Upper lobe of left lung (tissue), 6 donors: Measurements from ENCODE around the gene DMBT1. TPM values are rescaled to one million over a fixed set of nuclear protein-coding genes. Genes with fewer than 3 reads are reported as not detected.
"Not testable (repeated sequence)": the region's sequence is repeated elsewhere in the genome, so short reads cannot be mapped to it uniquely, and the experiment has no call there.

ENCODE experiments used
- ATAC-seq, 2 donors: fragments of 200-7000 bp; cut with Tn5 transposase; one replicate each; pipeline ENCODE4 v1.9.1; 2022; ENCODE audit warnings: mild to moderate bottlenecking in 2 of 2, moderate library complexity in 2 of 2; ENCODE audit not compliant: low FRiP score in 2 of 2
- DNase-seq, 2 donors: peaks; one replicate each; pipeline ENCODE4 v3.0.0-alpha.2; 2019 to 2020
- H3K27ac ChIP-seq, 4 donors: fragments of 200-600 bp; sonication (generic); one replicate each; pipeline ENCODE4 v1.5.1; 2016 to 2019
- H3K27me3 ChIP-seq, 4 donors: fragments of 200-600 bp; sonication (generic); one replicate each; pipeline ENCODE4 v1.5.1; 2017 to 2019
- H3K36me3 ChIP-seq, 4 donors: fragments of 200-600 bp; sonication (generic); one replicate each; pipeline ENCODE4 v1.5.1; 2016 to 2019
- H3K4me1 ChIP-seq, 4 donors: fragments of 200-600 bp; sonication (generic); one replicate each; pipeline ENCODE4 v1.5.1; 2018 to 2019
- H3K4me3 ChIP-seq, 4 donors: fragments of 200-600 bp; sonication (generic); one replicate each; pipeline ENCODE4 v1.5.1; 2017 to 2019; ENCODE audit warnings: mild to moderate bottlenecking in 2 of 4, moderate library complexity in 1 of 4
- H3K9me3 ChIP-seq, 4 donors: fragments of 200-600 bp; sonication (generic); one replicate each; pipeline ENCODE4 v1.5.1; 2018 to 2019
- CTCF ChIP-seq, 6 experiments: fragments of 450-650 bp in 4 of 6; fragments of 200-600 bp in 2 of 6; sonication (generic) in 2 of 6; IDR thresholded peaks; one replicate each; pipeline ENCODE4 v1.5.1; 2016 to 2019; ENCODE audit warnings: antibody characterized with exemption in 6 of 6
- EP300 ChIP-seq, 4 donors: sonication (generic); formaldehyde crosslinking; IDR thresholded peaks; one replicate each; pipeline ENCODE4 v1.5.1; 2017; ENCODE audit warnings: antibody characterized with exemption in 4 of 4, control low read depth in 2 of 4
- POLR2A ChIP-seq, 4 donors: fragments of 450-650 bp; IDR thresholded peaks; one replicate each; pipeline ENCODE4 v1.5.1; 2016 to 2017; ENCODE audit warnings: antibody characterized with exemption in 4 of 4, mild to moderate bottlenecking in 2 of 4
- POLR2AphosphoS5 ChIP-seq, 2 donors: sonication (generic); formaldehyde crosslinking; IDR thresholded peaks; one replicate each; pipeline ENCODE4 v1.5.1; 2017; ENCODE audit warnings: antibody characterized with exemption in 2 of 2
- WGBS, 2 donors: methylation state at CpG; one replicate each; pipeline ENCODE4 v1.1.5; 2017 to 2018; 5-methylcytosine and 5-hydroxymethylcytosine counted together
- total RNA-seq, 6 donors: library from RNA; depleted of rRNA in 4 of 6; stranded (reverse); fragments of >200 nt in 4 of 6; gene quantifications; one replicate each; pipeline versions ENCODE4 v1.1.0 to v1.2.1, GENCODE V29; 2016 to 2021
- donor health status: DM: no; HTN: no; CAD: no; lungs with moderate emphysema.
- donor health status: DM: no; HTN: yes; CAD: no; lungs with severe emphysema.

The DMBT1 gene
- total RNA-seq, 6 donors from 2014 or later = 16.8 to 201 (median 39.4) TPM

GRCh38 chr10:122577311-122577885 is 16.8 kb downstream of the DMBT1 start:
- no peaks in the 10 kb centered on the region for H3K36me3 ChIP-seq
- H3K27ac ChIP-seq = no peak overlapping the region
- no peaks in the 10 kb centered on the region for H3K27me3 ChIP-seq
- no peaks in the 10 kb centered on the region for H3K4me1 ChIP-seq
- ATAC-seq (no peak), DNase-seq (no peak)
- H3K9me3 ChIP-seq = no peaks in the 10 kb centered on the region
- H3K4me3 ChIP-seq = no peak overlapping the region
- WGBS, 2 donors = 85 to 87% methylated on average over 12 of the region's 12 CpGs
- TF ChIP-seq POLR2AphosphoS5 (IDR thresholded peaks at IDR 0.05) = no peak
- no peak for TF ChIP-seq POLR2A (IDR thresholded peaks at IDR 0.05)
- no peak for TF ChIP-seq CTCF (IDR thresholded peaks at IDR 0.05)
- no peak for TF ChIP-seq EP300 (IDR thresholded peaks at IDR 0.05)

DNA sequence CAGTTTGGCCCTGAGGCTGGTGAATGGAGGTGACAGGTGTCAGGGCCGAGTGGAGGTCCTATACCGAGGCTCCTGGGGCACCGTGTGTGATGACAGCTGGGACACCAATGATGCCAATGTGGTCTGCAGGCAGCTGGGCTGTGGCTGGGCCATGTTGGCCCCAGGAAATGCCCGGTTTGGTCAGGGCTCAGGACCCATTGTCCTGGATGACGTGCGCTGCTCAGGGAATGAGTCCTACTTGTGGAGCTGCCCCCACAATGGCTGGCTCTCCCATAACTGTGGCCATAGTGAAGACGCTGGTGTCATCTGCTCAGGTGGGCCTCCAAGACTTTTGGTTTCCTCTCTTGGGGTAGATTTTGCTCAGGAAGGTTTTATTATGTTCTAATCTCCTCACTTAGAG is 25.5 kb downstream of the DMBT1 start:
- 81 to 100% methylated on average over 3 to 7 of the region's 7 CpGs for WGBS, 2 donors
- DNase-seq, H3K27ac ChIP-seq, H3K9me3 ChIP-seq, H3K27me3 ChIP-seq, H3K4me1 ChIP-seq, H3K4me3 ChIP-seq, H3K36me3 ChIP-seq, ATAC-seq: not testable (repeated sequence)

DNA sequence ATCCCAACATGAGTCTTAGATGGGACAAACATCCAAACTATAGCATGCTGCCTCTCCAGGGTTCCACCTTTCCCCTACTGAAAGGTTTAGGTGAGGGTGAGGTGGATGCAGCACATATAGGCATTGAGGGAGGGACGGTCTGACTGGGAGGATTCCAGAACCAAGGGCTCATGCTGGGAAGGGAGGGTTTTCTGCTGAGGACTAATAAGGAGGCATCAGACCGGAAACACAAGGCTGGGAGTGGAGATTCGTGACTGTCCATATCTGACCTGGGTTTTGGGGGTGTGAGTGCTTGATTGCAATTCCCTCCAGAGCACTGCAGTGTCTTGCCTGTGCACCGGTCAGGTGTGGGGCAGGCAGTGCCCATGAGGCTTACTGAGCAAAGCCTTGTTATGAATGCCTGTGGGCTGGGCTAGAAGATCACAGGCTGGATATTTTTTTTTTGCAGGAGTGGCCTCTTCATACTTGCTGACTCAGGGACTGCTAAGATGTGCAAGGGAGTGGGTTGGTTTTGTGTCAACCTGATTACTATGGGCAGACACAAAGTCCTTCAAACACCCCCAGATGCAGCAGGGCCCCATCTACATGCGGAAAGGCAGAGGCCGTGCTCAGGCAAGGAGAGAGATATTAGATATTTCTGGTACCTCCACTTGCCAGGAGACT is 26.7 kb downstream of the DMBT1 start:
- no peaks in the 10 kb centered on the region for H3K4me1 ChIP-seq
- 83 to 91% methylated on average over 3 to 6 of the region's 6 CpGs for WGBS, 2 donors

GRCh38 chr10:122588381-122588780 is 27.8 kb downstream of the DMBT1 start:
- ATAC-seq = no peak
- Histone ChIP-seq H3K9me3 (no peaks in the 10 kb centered on the region), H3K27me3 (no peaks in the 10 kb centered on the region), H3K27ac (no peak overlapping the region), H3K4me3 (no peak overlapping the region), H3K4me1 (no peaks in the 10 kb centered on the region), H3K36me3 (no peaks in the 10 kb centered on the region)
- TF ChIP-seq POLR2AphosphoS5 (IDR thresholded peaks at IDR 0.05) = no peak
- no peak for TF ChIP-seq EP300 (IDR thresholded peaks at IDR 0.05)
- no peak for TF ChIP-seq POLR2A (IDR thresholded peaks at IDR 0.05)
- TF ChIP-seq CTCF (IDR thresholded peaks at IDR 0.05) = no peak
- no peak for DNase-seq
- 89 to 100% methylated on average over 3 of the region's 3 CpGs for WGBS, 2 donors

More for the DNA sequence above, 26.7 kb downstream of the DMBT1 start:
- Histone ChIP-seq H3K36me3 (no peaks in the 10 kb centered on the region), H3K9me3 (no peaks in the 10 kb centered on the region), H3K27ac (no peak overlapping the region), H3K4me3 (no peak overlapping the region), H3K27me3 (no peaks in the 10 kb centered on the region)
- DNase-seq (no peak), ATAC-seq (no peak)
- TF ChIP-seq EP300 (IDR thresholded peaks at IDR 0.05) (no peak), POLR2AphosphoS5 (IDR thresholded peaks at IDR 0.05) (no peak), POLR2A (IDR thresholded peaks at IDR 0.05) (no peak), CTCF (IDR thresholded peaks at IDR 0.05) (no peak)

DNA sequence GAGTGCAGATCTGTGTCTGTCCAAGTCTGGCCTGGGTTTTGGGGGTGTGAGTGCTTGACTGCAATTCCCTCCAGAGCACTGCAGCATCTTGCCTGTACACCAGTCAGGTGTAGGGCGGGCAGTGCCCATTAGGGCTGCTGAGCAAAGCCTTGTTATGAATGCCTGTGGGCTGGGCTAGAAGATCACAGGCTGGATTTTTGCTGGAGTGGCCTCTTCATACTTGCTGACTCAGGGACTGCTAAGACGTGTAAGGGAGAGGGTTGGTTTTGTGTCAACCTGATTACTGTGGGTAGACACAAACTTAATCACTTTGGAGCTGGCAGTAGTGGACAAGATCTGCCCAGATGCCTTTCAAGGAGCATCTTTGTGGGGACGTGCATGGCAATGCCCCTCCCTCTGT is 29.6 kb downstream of the DMBT1 start:
- 56 to 77% methylated on average over 1 to 3 of the region's 3 CpGs for WGBS, 2 donors
- Histone ChIP-seq H3K4me1 (no peaks in the 10 kb centered on the region), H3K27ac (no peak overlapping the region), H3K9me3 (no peaks in the 10 kb centered on the region), H3K36me3 (no peaks in the 10 kb centered on the region), H3K4me3 (no peak overlapping the region), H3K27me3 (no peaks in the 10 kb centered on the region)
- TF ChIP-seq CTCF (IDR thresholded peaks at IDR 0.05) (no peak), POLR2A (IDR thresholded peaks at IDR 0.05) (no peak), POLR2AphosphoS5 (IDR thresholded peaks at IDR 0.05) (no peak), EP300 (IDR thresholded peaks at IDR 0.05) (no peak)
- ATAC-seq (peak in 1 of 2 donors; percentile 38), DNase-seq (no peak)
